ENCODE results near the gene UBA1. TPM values are rescaled to one million over a fixed set of nuclear protein-coding genes. Genes with fewer than 3 reads are reported as not detected.

Gene UBA1
- total and polyA plus RNA-seq, 10 of the 15 experiments (the other 5 are each of a cell fraction or from before 2014, with no cell fraction given) = 60.4 to 314 (median 216) TPM

DNA sequence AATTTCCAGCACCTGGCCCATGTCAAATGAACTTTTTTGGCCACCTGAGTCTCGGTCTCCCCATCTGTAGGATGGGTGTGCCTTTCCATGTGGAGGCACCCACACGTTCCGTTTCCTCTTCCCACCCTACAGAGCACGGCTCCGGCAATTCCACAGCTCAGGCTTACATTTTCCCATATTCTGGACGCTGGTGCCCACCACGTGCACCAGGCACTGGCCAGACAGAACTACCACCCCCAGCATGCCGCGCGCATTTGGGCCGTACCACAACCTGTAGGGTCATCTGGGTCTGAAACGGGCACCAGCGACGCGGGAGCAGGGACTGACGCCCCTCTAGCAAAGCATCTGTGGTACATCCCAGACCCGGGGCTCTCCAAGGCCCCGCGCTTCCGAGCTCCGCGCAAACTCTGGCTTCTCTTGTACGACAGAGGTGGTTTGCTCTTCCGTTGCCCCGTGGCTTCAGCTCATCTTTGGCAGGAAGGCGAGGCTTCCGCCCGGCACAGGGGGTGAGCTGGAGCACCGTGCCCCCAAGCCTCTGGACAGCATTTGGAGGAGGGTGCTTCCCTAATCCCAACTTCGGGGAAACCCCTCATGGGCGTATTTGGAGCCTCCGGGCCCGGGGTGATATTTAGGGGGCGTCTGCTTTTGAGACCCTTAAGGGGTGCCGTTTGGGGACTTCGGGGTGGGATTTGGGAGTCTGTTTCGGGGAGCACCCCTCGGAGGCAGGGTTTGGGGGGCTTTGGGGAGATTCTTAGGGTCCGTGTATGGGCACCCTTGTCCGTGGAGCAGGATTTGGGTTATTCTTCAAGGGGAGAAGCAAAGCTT, 3.0 kb upstream of the UBA1 start (continued):
- TF ChIP-seq, protein P1, sequence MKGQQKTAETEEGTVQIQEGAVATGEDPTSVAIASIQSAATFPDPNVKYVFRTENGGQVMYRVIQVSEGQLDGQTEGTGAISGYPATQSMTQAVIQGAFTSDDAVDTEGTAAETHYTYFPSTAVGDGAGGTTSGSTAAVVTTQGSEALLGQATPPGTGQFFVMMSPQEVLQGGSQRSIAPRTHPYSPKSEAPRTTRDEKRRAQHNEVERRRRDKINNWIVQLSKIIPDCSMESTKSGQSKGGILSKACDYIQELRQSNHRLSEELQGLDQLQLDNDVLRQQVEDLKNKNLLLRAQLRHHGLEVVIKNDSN (IDR thresholded peaks at IDR 0.05; ENCODE audit: borderline replicate concordance, extremely low read length, insufficient read depth, low read depth, low read length) = peak; percentile 38
- TF ChIP-seq, protein P2, sequence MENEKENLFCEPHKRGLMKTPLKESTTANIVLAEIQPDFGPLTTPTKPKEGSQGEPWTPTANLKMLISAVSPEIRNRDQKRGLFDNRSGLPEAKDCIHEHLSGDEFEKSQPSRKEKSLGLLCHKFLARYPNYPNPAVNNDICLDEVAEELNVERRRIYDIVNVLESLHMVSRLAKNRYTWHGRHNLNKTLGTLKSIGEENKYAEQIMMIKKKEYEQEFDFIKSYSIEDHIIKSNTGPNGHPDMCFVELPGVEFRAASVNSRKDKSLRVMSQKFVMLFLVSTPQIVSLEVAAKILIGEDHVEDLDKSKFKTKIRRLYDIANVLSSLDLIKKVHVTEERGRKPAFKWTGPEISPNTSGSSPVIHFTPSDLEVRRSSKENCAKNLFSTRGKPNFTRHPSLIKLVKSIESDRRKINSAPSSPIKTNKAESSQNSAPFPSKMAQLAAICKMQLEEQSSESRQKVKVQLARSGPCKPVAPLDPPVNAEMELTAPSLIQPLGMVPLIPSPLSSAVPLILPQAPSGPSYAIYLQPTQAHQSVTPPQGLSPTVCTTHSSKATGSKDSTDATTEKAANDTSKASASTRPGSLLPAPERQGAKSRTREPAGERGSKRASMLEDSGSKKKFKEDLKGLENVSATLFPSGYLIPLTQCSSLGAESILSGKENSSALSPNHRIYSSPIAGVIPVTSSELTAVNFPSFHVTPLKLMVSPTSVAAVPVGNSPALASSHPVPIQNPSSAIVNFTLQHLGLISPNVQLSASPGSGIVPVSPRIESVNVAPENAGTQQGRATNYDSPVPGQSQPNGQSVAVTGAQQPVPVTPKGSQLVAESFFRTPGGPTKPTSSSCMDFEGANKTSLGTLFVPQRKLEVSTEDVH (IDR thresholded peaks at IDR 0.05; ENCODE audit: low read depth, partially characterized antibody) = no peak
- TF ChIP-seq POU2F2 (IDR thresholded peaks at IDR 0.05; ENCODE audit: borderline replicate concordance, low read depth, low read length) (peak; percentile 77), NFIC (IDR thresholded peaks at IDR 0.05; ENCODE audit: low read depth, low read length) (no peak), ZNF274 (IDR thresholded peaks at IDR 0.05; ENCODE audit: insufficient read depth, insufficient read length) (no peak), KDM1A (IDR thresholded peaks at IDR 0.05; ENCODE audit: borderline replicate concordance) (no peak), CREB1 (IDR thresholded peaks at IDR 0.05; ENCODE audit: low read depth) (peak; percentile 75; the same call in 1 of the 2 replicates), KLF5 (IDR thresholded peaks at IDR 0.05; ENCODE audit: partially characterized antibody) (peak; percentile 98), STAT3 (IDR thresholded peaks at IDR 0.05; ENCODE audit: low read depth, low read length) (no peak), IKZF2 (IDR thresholded peaks at IDR 0.05) (peak in 1 of 2 experiments; percentile 20; a peak in 1 of 4 replicates), LARP7 (IDR thresholded peaks at IDR 0.05) (peak; percentile 42; the same call in 1 of the 2 replicates), EZH2 (IDR thresholded peaks at IDR 0.05; ENCODE audit: borderline replicate concordance, control insufficient read depth, low read depth, low read length) (no peak), POLR2AphosphoS5 (IDR thresholded peaks at IDR 0.05; ENCODE audit: low read length) (peak; percentile 93), ETV6 (conservative IDR thresholded peaks at IDR 0.05 in 1 of 2, IDR thresholded peaks at IDR 0.05 in 1 of 2; ENCODE audit: borderline replicate concordance in 1 of 2, low read depth in 1 of 2) (peak in 1 of 2 experiments; percentile 5; a peak in 1 of 4 replicates), NFYB (IDR thresholded peaks at IDR 0.05; ENCODE audit: insufficient read depth, low read depth, low read length) (no peak), ZBED1 (IDR thresholded peaks at IDR 0.05; ENCODE audit: borderline replicate concordance) (no peak), SKIL (IDR thresholded peaks at IDR 0.05; ENCODE audit: low read depth, poor library complexity, severe bottlenecking) (peak; percentile 63)
- TF ChIP-seq, protein P3, sequence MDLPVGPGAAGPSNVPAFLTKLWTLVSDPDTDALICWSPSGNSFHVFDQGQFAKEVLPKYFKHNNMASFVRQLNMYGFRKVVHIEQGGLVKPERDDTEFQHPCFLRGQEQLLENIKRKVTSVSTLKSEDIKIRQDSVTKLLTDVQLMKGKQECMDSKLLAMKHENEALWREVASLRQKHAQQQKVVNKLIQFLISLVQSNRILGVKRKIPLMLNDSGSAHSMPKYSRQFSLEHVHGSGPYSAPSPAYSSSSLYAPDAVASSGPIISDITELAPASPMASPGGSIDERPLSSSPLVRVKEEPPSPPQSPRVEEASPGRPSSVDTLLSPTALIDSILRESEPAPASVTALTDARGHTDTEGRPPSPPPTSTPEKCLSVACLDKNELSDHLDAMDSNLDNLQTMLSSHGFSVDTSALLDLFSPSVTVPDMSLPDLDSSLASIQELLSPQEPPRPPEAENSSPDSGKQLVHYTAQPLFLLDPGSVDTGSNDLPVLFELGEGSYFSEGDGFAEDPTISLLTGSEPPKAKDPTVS (IDR thresholded peaks at IDR 0.05; ENCODE audit: low read depth, low read length) = no peak
- TF ChIP-seq, protein P4, sequence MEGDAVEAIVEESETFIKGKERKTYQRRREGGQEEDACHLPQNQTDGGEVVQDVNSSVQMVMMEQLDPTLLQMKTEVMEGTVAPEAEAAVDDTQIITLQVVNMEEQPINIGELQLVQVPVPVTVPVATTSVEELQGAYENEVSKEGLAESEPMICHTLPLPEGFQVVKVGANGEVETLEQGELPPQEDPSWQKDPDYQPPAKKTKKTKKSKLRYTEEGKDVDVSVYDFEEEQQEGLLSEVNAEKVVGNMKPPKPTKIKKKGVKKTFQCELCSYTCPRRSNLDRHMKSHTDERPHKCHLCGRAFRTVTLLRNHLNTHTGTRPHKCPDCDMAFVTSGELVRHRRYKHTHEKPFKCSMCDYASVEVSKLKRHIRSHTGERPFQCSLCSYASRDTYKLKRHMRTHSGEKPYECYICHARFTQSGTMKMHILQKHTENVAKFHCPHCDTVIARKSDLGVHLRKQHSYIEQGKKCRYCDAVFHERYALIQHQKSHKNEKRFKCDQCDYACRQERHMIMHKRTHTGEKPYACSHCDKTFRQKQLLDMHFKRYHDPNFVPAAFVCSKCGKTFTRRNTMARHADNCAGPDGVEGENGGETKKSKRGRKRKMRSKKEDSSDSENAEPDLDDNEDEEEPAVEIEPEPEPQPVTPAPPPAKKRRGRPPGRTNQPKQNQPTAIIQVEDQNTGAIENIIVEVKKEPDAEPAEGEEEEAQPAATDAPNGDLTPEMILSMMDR (IDR thresholded peaks at IDR 0.05 in 2 of 3, conservative IDR thresholded peaks at IDR 0.05 in 1 of 3; ENCODE audit: control insufficient read depth in 2 of 3, extremely low read depth in 1 of 3, insufficient read depth in 1 of 3, low read depth in 3 of 3, low read length in 3 of 3) = no peak

All from GM12878 (cell line).